GM12891 (cell line): Measurements from ENCODE around the gene CALHM1. TPM values are rescaled to one million over a fixed set of nuclear protein-coding genes. Genes with fewer than 3 reads are reported as not detected.
"Not testable (repeated sequence)": the region's sequence is repeated elsewhere in the genome, so short reads cannot be mapped to it uniquely, and the experiment has no call there.

ENCODE experiments used
- DNase-seq: peaks from one replicate; pipeline ENCODE4 v3.0.0; 2011; ENCODE audit warnings: low spot score; ENCODE audit not compliant: insufficient read length
- FAIRE-seq: peaks from 2 replicates; lab custom pipeline; 2011; peaks lifted over from hg19 to GRCh38; lab: Jason Lieb, UNC
- PAX5 ChIP-seq: IDR thresholded peaks from 2 replicates; pipeline ENCODE4 v1.6.1; 2011; ENCODE audit warnings: low read length, moderate library complexity, mild to moderate bottlenecking; ENCODE audit not compliant: insufficient read depth, severe bottlenecking
- POLR2A ChIP-seq: IDR thresholded peaks from 2 replicates; pipeline ENCODE4 v1.6.1; 2011; ENCODE audit warnings: low read depth, low read length, control low read depth
- POLR2AphosphoS5 ChIP-seq: IDR thresholded peaks from 2 replicates; pipeline ENCODE4 v1.6.1; 2011; ENCODE audit warnings: low read depth, low read length, control low read depth
- POU2F2 ChIP-seq: IDR thresholded peaks from 2 replicates; pipeline ENCODE4 v1.6.1; 2011; ENCODE audit warnings: low read depth, mild to moderate bottlenecking, control low read depth, low read length, moderate library complexity
- SPI1 ChIP-seq: IDR thresholded peaks from 2 replicates; pipeline ENCODE4 v1.6.1; 2011; ENCODE audit warnings: low read depth, low read length, control low read depth
- TAF1 ChIP-seq: IDR thresholded peaks from 2 replicates; pipeline ENCODE4 v1.6.1; 2011; ENCODE audit warnings: low read depth, low read length, control low read depth
- polyA plus RNA-seq: library from polyadenylated mRNA; unstranded; fragments of >200 nt; gene quantifications from one replicate; pipeline ENCODE4 v1.2.1, GENCODE V29; 2012; ENCODE audit warnings: low read depth, missing spikeins, inconsistent platforms; ENCODE audit not compliant: missing spikeins

The CALHM1 gene, protein sequence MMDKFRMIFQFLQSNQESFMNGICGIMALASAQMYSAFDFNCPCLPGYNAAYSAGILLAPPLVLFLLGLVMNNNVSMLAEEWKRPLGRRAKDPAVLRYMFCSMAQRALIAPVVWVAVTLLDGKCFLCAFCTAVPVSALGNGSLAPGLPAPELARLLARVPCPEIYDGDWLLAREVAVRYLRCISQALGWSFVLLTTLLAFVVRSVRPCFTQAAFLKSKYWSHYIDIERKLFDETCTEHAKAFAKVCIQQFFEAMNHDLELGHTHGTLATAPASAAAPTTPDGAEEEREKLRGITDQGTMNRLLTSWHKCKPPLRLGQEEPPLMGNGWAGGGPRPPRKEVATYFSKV
- polyA plus RNA-seq = 0.32 TPM

DNA sequence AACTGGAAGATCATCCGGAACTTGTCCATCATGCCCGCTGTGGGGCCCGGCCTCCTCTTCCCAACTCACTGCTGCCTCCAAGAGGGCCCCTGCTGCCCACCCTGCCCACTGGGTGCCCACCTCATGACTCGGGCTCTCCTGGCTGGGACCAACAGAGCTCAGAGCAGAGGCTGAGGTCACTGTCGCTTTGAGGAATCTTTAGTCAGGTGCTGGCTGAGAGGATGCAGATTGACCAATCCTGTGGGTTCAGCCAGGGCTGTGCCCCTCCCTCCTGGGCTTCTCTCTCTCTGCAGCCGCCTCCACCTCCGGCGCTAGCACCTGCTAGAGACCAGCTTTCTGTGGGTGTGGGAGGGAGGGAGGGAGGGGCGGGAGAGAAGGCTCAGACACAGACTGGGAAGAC is at the start of gene CALHM1:
CALHM1 (minus strand) TSS at position 181 of the 400 bp plus-strand sequence; CDS start at position 32, 149 bp downstream.
- DNase-seq = peak; percentile 88

DNA sequence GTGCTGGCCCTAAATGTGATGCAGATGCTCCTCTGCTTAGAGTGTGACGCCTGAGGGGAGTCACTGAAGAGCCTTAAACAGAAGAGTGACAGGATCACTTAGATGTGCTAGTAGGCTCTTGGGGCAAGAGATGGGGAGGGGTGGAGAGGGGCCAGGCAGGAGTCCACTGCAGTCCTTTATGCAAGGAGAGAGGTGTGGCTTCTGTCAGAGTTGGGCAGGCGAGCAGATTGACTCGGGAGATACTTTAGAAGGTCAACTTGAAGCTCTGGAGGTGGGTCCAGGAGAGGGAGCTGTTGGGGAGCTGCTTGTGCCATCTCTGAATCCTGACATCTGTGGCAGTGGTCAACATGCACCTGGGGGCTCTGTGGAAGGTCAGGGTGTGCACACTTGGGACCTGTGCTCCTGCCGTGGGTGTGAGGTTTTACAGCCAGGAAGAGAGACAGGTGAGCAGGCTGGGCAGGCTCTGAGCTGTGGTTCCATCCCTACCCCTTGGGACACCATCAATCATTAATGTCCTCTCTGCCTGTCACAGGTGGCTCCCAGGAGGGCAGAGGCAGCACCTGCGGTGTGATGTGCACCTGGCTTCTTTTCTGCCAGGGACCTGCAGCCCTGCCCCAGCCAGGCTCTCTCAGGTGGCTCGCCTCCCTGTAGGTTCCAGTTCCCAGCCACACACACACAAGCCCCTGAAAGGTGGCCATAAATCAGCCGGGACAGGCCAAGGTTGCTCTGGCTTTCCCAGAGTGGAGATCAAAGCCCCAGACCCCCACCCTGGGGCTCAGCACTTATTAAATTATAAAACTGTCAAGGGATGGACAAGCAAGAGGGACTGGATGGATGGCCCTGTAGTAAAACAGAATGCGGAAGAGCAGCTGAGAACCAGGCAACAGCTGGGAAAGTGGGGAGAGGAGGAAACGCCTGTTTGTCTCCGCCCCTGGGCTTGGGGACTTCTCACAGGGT is 48.8 kb upstream of the CALHM1 start:
- FAIRE-seq (no peak), DNase-seq (no peak)
- TF ChIP-seq POLR2A (no peak), POLR2AphosphoS5 (no peak), TAF1 (no peak), PAX5 (no peak), POU2F2 (no peak), SPI1 (no peak)

More for the DNA sequence above, at the start of gene CALHM1:
- FAIRE-seq = peak; percentile 96
- TF ChIP-seq TAF1 (no peak), POLR2AphosphoS5 (no peak), POLR2A (no peak), PAX5 (no peak), SPI1 (no peak), POU2F2 (no peak)

DNA sequence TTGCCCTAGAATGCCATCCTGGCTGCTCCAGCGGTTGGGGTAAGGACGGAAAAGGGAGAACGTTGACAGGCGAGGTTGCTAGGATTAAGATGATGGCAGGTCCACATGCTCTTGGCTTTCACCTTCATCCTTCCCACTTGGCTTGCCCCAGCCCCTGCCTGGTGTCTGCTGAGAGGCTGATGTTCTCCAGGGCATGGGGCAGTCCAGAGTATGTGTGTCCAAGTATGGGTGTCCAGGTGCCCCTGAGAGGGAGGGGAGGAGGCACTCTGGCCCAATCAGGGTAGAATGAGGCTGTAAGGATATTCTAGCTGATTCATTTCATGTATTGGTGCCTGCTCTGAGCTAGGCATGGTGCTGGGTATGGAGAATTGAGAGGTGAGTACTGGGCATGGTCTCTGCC is 47.4 kb upstream of the CALHM1 start:
- DNase-seq = no peak
- no peak for TF ChIP-seq SPI1
- TF ChIP-seq POLR2A = no peak
- TF ChIP-seq PAX5 = no peak
- no peak for TF ChIP-seq TAF1
- TF ChIP-seq POU2F2 = no peak
- TF ChIP-seq POLR2AphosphoS5 = no peak
- FAIRE-seq = no peak

GRCh38 chr10:103504181-103504783 is 45.6 kb upstream of the CALHM1 start:
- TF ChIP-seq PAX5 = no peak
- no peak for FAIRE-seq

DNA sequence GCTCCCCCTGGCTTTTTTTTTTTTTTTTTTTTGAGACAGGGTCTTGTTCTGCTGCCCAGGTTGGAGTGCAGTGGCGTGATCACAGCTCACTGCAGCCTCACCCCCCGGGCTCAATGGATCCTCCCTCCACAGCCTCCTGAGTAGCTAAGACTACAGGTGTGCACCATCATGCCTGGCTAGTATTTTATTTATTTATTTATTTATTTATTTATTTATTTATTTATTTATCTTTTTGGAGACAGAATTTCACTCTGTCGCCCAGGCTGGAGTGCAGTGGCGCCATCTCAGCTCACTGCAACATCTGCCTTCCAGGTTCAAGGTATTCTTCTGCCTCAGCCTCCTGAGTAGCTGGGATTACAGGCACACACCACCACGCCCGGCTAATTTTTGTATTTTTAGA is 45.1 kb upstream of the CALHM1 start:
- FAIRE-seq, DNase-seq: not testable (repeated sequence)

More at GRCh38 chr10:103504181-103504783, 45.6 kb upstream of the CALHM1 start:
- DNase-seq = no peak

GRCh38 chr10:103502849-103503660 is 44.4 kb upstream of the CALHM1 start:
- no peak for DNase-seq
- TF ChIP-seq TAF1 (no peak), POLR2A (no peak), SPI1 (no peak)
- no peak for FAIRE-seq

GRCh38 chr10:103501186-103501585 is 42.5 kb upstream of the CALHM1 start:
- no peak for DNase-seq
- FAIRE-seq = peak; percentile 40
- TF ChIP-seq TAF1 (no peak), SPI1 (no peak), POU2F2 (no peak), POLR2AphosphoS5 (no peak), POLR2A (no peak), PAX5 (no peak)

GRCh38 chr10:103500481-103500880 is 41.8 kb upstream of the CALHM1 start:
- DNase-seq (no peak), FAIRE-seq (no peak)
- TF ChIP-seq SPI1 (no peak), POLR2A (no peak), TAF1 (no peak)

DNA sequence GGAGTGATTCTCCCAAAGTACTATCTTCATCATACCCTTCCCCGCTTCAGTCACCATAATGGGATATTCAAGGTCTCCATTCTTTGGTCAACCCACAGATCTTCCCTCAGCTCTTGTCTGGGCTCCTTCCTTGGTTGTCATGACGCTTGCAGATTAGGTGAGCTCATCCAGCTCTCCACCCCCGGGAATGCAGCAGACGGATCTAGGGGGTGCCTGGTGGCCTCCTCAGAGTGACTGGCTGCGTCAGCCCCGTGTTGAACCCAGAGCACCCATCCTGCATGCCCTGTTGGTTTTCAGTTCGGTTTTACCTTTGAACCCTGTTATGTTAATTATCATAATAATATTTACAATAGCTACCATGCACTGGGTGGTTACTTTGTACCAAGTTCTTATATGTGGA is 41.2 kb upstream of the CALHM1 start:
- DNase-seq (no peak), FAIRE-seq (no peak)
- TF ChIP-seq POLR2A (no peak), POLR2AphosphoS5 (no peak), POU2F2 (no peak), SPI1 (no peak), PAX5 (no peak), TAF1 (no peak)
